H9 (cell line): ENCODE data around the gene STX3. TPM values are rescaled to one million over a fixed set of nuclear protein-coding genes. Genes with fewer than 3 reads are reported as not detected.

Experiments
- DNase-seq: peaks from one replicate; pipeline ENCODE4 v3.0.0-alpha.2; 2017
- H2AFZ ChIP-seq: one replicate; pipeline ENCODE4 v1.6.1; 2013; ENCODE audit warnings: mild to moderate bottlenecking, low read length, control low read depth, moderate library complexity
- H2AK5ac ChIP-seq: 2 replicates; pipeline ENCODE4 v1.6.1; 2013; ENCODE audit warnings: low read length, control low read depth, mixed read lengths; ENCODE audit not compliant: insufficient read length
- H2BK120ac ChIP-seq: one replicate; pipeline ENCODE4 v1.6.1; 2013; ENCODE audit warnings: low read depth, mild to moderate bottlenecking, low read length, control low read depth, inconsistent platforms; ENCODE audit not compliant: poor library complexity, severe bottlenecking
- H2BK12ac ChIP-seq: 2 replicates; pipeline ENCODE4 v1.6.1; 2013; ENCODE audit warnings: low read length, control low read depth, mixed read lengths, low read depth; ENCODE audit not compliant: insufficient read length
- H2BK15ac ChIP-seq: 2 replicates; pipeline ENCODE4 v1.6.1; 2013; ENCODE audit warnings: low read depth, low read length, control low read depth
- H2BK20ac ChIP-seq: one replicate; pipeline ENCODE4 v1.6.1; 2013; ENCODE audit warnings: low read depth, mild to moderate bottlenecking, low read length, control low read depth, inconsistent platforms; ENCODE audit not compliant: poor library complexity, severe bottlenecking
- H2BK5ac ChIP-seq: 2 replicates; pipeline ENCODE4 v1.6.1; 2013; ENCODE audit warnings: low read length, control low read depth, mixed read lengths; ENCODE audit not compliant: insufficient read length
- H3K14ac ChIP-seq: 2 replicates; pipeline ENCODE4 v1.6.1; 2013; ENCODE audit warnings: low read length, control low read depth; ENCODE audit not compliant: insufficient read depth
- H3K18ac ChIP-seq: 2 replicates; pipeline ENCODE4 v1.6.1; 2013; ENCODE audit warnings: low read depth, mild to moderate bottlenecking, mixed read lengths, low read length, control low read depth; ENCODE audit not compliant: insufficient read length
- H3K23ac ChIP-seq: 2 replicates; pipeline ENCODE4 v1.6.1; 2013; ENCODE audit warnings: low read length, control low read depth, mixed read lengths, low read depth; ENCODE audit not compliant: insufficient read length
- H3K23me2 ChIP-seq: 2 replicates; pipeline ENCODE4 v1.6.1; 2013; ENCODE audit warnings: low read depth, mild to moderate bottlenecking, mixed read lengths, low read length, control low read depth; ENCODE audit not compliant: insufficient read length, poor library complexity, severe bottlenecking
- H3K27ac ChIP-seq: 2 replicates; pipeline ENCODE4 v1.5.1; 2013; ENCODE audit warnings: low read length, control low read depth, mixed read lengths, low read depth; ENCODE audit not compliant: insufficient read length
- H3K27me3 ChIP-seq: 2 replicates; pipeline ENCODE4 v1.6.1; 2013; ENCODE audit warnings: low read length, control low read depth, inconsistent platforms; ENCODE audit not compliant: insufficient read depth
- H3K4ac ChIP-seq: 2 replicates; pipeline ENCODE4 v1.6.1; 2013; ENCODE audit warnings: low read depth, mild to moderate bottlenecking, control low read depth, inconsistent platforms, low read length, moderate library complexity
- H3K4me1 ChIP-seq: 2 replicates; pipeline ENCODE4 v1.6.1; 2013; ENCODE audit warnings: low read length, control low read depth, inconsistent platforms; ENCODE audit not compliant: insufficient read depth
- H3K4me2 ChIP-seq: 2 replicates; pipeline ENCODE4 v1.6.1; 2013; ENCODE audit warnings: low read length, control low read depth, mixed read lengths; ENCODE audit not compliant: insufficient read length, insufficient read depth
- H3K56ac ChIP-seq: 2 replicates; pipeline ENCODE4 v1.6.1; 2013; ENCODE audit warnings: low read depth, mild to moderate bottlenecking, mixed read lengths, low read length, control low read depth; ENCODE audit not compliant: insufficient read length
- H3K79me1 ChIP-seq: 2 replicates; pipeline ENCODE4 v1.6.1; 2013; ENCODE audit warnings: low read depth, mild to moderate bottlenecking, moderate library complexity, low read length, control low read depth, inconsistent platforms; ENCODE audit not compliant: insufficient read depth, poor library complexity, severe bottlenecking
- H3K79me2 ChIP-seq: 2 replicates; pipeline ENCODE4 v1.6.1; 2013; ENCODE audit warnings: low read length, control low read depth, inconsistent platforms; ENCODE audit not compliant: insufficient read depth
- H3K9ac ChIP-seq: 2 replicates; pipeline ENCODE4 v1.6.1; 2013; ENCODE audit warnings: low read length, control low read depth, mixed read lengths; ENCODE audit not compliant: insufficient read length; ENCODE audit errors: extremely low read depth
- H3K9me3 ChIP-seq: one replicate; pipeline ENCODE4 v1.6.1; 2013; ENCODE audit warnings: low read depth, low read length, inconsistent platforms; ENCODE audit not compliant: control insufficient read depth
- H3T11ph ChIP-seq: one replicate; pipeline ENCODE4 v1.6.1; 2013; ENCODE audit warnings: mild to moderate bottlenecking, low read length, control low read depth, inconsistent platforms
- H4K20me1 ChIP-seq: one replicate; pipeline ENCODE4 v1.6.1; 2013; ENCODE audit not compliant: control insufficient read depth, insufficient read length, insufficient read depth
- H4K5ac ChIP-seq: 2 replicates; pipeline ENCODE4 v1.6.1; 2013; ENCODE audit warnings: low read depth, mild to moderate bottlenecking, mixed read lengths, low read length, control low read depth; ENCODE audit not compliant: insufficient read length
- H4K8ac ChIP-seq: replicated peaks from 2 replicates; pipeline ENCODE4 v1.6.1; 2013; ENCODE audit warnings: low read length, control low read depth, mixed read lengths, low read depth; ENCODE audit not compliant: insufficient read length
- H4K91ac ChIP-seq: 2 replicates; pipeline ENCODE4 v1.6.1; 2013; ENCODE audit warnings: low read depth, mild to moderate bottlenecking, moderate library complexity, mixed read lengths, low read length, control low read depth; ENCODE audit not compliant: insufficient read length
- H3K27ac Mint-ChIP-seq, 3 experiments: 2 replicates in 2 of 3; 3 replicates in 1 of 3; pipeline ENCODE4 v1.8.0; 2020 to 2021; ENCODE audit warnings: mixed read lengths in 3 of 3, mild to moderate bottlenecking in 1 of 3, moderate library complexity in 1 of 3
- H3K27me3 Mint-ChIP-seq: 2 replicates; pipeline ENCODE4 v1.8.0; 2021; ENCODE audit warnings: low read depth, mild to moderate bottlenecking, moderate library complexity, mixed read lengths
- H3K36me3 Mint-ChIP-seq, 3 experiments: 2 replicates in 2 of 3; 3 replicates in 1 of 3; pipeline ENCODE4 v1.8.0; 2020 to 2021; ENCODE audit warnings: low read depth in 3 of 3, mixed read lengths in 3 of 3; ENCODE audit not compliant: insufficient read depth in 1 of 3
- H3K4me1 Mint-ChIP-seq, 2 experiments: 2 replicates each; pipeline ENCODE4 v1.8.0; 2020; ENCODE audit warnings: mixed read lengths in 2 of 2
- H3K4me3 Mint-ChIP-seq, 2 experiments: 2 replicates in 1 of 2; 3 replicates in 1 of 2; pipeline ENCODE4 v1.8.0; 2020 to 2021; ENCODE audit warnings: mild to moderate bottlenecking in 2 of 2, mixed read lengths in 2 of 2, moderate library complexity in 1 of 2
- H3K9me3 Mint-ChIP-seq, 2 experiments: 2 replicates in 1 of 2; 3 replicates in 1 of 2; pipeline ENCODE4 v1.8.0; 2020; ENCODE audit warnings: mild to moderate bottlenecking in 2 of 2, mixed read lengths in 2 of 2, moderate library complexity in 1 of 2
- CTCF ChIP-seq: fragments of 200-600 bp; sonication (generic); conservative IDR thresholded peaks from 3 replicates; pipeline ENCODE4 v1.8.0; 2021; ENCODE audit warnings: antibody characterized with exemption, mild to moderate bottlenecking
- WGBS: extraction: QIAGEN DNeasy Blood & Tissue Kit; methylation state at CpG from one replicate; pipeline ENCODE4 v1.1.7; 2013; ENCODE audit warnings: missing lambda C conversion rate, low lambda C conversion rate, mixed read lengths; ENCODE audit not compliant: insufficient read length; ENCODE audit errors: extremely low coverage; 5-methylcytosine and 5-hydroxymethylcytosine counted together
- total RNA-seq: library from RNA; stranded (reverse); gene quantifications from 2 replicates; pipeline ENCODE4 v1.2.1, GENCODE V29; 2021

Gene STX3
- total RNA-seq, 1 experiment from 2014 or later: 41.0 TPM

- Histone ChIP-seq H3T11ph (no peak overlapping the region), H2BK15ac (no peak overlapping the region), H3K23ac (no peak overlapping the region), H3K56ac (no peak overlapping the region), H2BK20ac (no peak overlapping the region), H4K5ac (no peak overlapping the region), H3K27ac (no peak overlapping the region), H4K91ac (no peak overlapping the region), H3K4me1 (no peaks in the 10 kb centered on the region; the same call in 1 of the 2 replicates), H2AFZ (no peak overlapping the region), H4K20me1 (no peaks in the 10 kb centered on the region), H3K79me1 (peaks cover 11% of the 10 kb centered on the region), H3K4ac (no peak overlapping the region), H3K18ac (no peak overlapping the region), H2AK5ac (no peak overlapping the region), H3K9ac (no peak overlapping the region), H2BK5ac (no peak overlapping the region), H3K79me2 (peaks cover 16% of the 10 kb centered on the region; the same call in 1 of the 2 replicates), H3K9me3 (no peaks in the 10 kb centered on the region), H2BK120ac (no peak overlapping the region), H3K27me3 (no peaks in the 10 kb centered on the region), H2BK12ac (no peak overlapping the region), H3K4me2 (no peak overlapping the region), H3K23me2 (no peaks in the 10 kb centered on the region), H4K8ac (no peak overlapping the region), H3K14ac (no peak overlapping the region)
- Mint-ChIP-seq H3K9me3 (no peaks in the 10 kb centered on the region), H3K27ac (no peak overlapping the region), H3K36me3 (peaks cover 3 to 16% (median 10%) of the 10 kb centered on the region in 3 experiments; a peak in 6 of 7 replicates), H3K4me3 (no peak overlapping the region), H3K27me3 (no peaks in the 10 kb centered on the region), H3K4me1 (peaks cover 5 to 6% of the 10 kb centered on the region in 2 experiments; a peak in 2 of 4 replicates)
- DNase-seq: no peak
- WGBS: 100% methylated on average over 3 of the region's 4 CpGs
- TF ChIP-seq CTCF: no peak
Measured at GRCh38 chr11:59769828-59770227, 14.7 kb downstream of the STX3 start.
